ENCODE results near the gene MAD2L1. TPM values are rescaled to one million over a fixed set of nuclear protein-coding genes. Genes with fewer than 3 reads are reported as not detected.
"Not testable (repeated sequence)": the region's sequence is repeated elsewhere in the genome, so short reads cannot be mapped to it uniquely, and the experiment has no call there.

MAD2L1 gene
- total RNA-seq, 1 donor from 2014 or later = 0.90 TPM

DNA sequence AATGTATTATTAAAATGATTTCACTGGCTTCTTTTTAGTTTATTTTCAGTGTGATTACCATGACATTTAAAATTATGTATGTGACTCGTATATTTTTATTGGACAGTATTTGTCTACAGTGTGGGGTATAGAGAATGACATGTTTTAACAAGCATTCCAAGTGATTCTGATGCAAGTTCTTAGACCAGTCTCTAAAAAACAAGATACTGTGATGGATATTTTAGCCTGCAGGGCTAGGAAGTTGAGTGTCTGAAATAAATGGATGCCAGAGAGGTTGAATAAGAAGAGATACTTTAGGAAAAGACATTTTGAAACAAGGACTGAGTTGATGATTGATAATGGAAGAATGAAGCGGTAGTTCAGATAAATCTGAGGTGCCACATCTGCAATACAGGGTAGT lies 3.5 kb upstream of the MAD2L1 start:
- Histone ChIP-seq H3K27me3 (no peaks in the 10 kb centered on the region), H3K36me3 (no peaks in the 10 kb centered on the region), H3K4me3 (no peak overlapping the region), H3K9me3 (no peaks in the 10 kb centered on the region), H3K4me1 (peaks cover 15% of the 10 kb centered on the region), H3K27ac (no peak overlapping the region)
- TF ChIP-seq, protein P1, sequence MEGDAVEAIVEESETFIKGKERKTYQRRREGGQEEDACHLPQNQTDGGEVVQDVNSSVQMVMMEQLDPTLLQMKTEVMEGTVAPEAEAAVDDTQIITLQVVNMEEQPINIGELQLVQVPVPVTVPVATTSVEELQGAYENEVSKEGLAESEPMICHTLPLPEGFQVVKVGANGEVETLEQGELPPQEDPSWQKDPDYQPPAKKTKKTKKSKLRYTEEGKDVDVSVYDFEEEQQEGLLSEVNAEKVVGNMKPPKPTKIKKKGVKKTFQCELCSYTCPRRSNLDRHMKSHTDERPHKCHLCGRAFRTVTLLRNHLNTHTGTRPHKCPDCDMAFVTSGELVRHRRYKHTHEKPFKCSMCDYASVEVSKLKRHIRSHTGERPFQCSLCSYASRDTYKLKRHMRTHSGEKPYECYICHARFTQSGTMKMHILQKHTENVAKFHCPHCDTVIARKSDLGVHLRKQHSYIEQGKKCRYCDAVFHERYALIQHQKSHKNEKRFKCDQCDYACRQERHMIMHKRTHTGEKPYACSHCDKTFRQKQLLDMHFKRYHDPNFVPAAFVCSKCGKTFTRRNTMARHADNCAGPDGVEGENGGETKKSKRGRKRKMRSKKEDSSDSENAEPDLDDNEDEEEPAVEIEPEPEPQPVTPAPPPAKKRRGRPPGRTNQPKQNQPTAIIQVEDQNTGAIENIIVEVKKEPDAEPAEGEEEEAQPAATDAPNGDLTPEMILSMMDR (IDR thresholded peaks at IDR 0.05) = no peak
- intact Hi-C loops (cut with DNase I) = no loop called here
- ATAC-seq (no peak), DNase-seq (no peak)

- intact Hi-C loops (cut with DNase I) = no loop called here
- Histone ChIP-seq H3K36me3 (no peaks in the 10 kb centered on the region), H3K27ac (peak overlapping the region; percentile 96), H3K9me3 (no peaks in the 10 kb centered on the region), H3K27me3 (no peaks in the 10 kb centered on the region), H3K4me1 (peaks cover 15% of the 10 kb centered on the region), H3K4me3 (peak overlapping the region; percentile 66)
- TF ChIP-seq, protein P1 (IDR thresholded peaks at IDR 0.05) = no peak
- no peak for DNase-seq
- no peak for ATAC-seq
Measured at GRCh38 chr4:120065974-120066516, 603 bp downstream of the MAD2L1 start.

- H3K4me1 ChIP-seq = peaks cover 15% of the 10 kb centered on the region
- intact Hi-C loops (cut with DNase I) = no loop called here
- no peaks in the 10 kb centered on the region for H3K9me3 ChIP-seq
- TF ChIP-seq, protein P1 (IDR thresholded peaks at IDR 0.05) = no peak
- DNase-seq (no peak), ATAC-seq (no peak)
- no peaks in the 10 kb centered on the region for H3K27me3 ChIP-seq
- no peaks in the 10 kb centered on the region for H3K36me3 ChIP-seq
- no peak overlapping the region for H3K4me3 ChIP-seq
- H3K27ac ChIP-seq = no peak overlapping the region
Measured at GRCh38 chr4:120064887-120065286, 1.8 kb downstream of the MAD2L1 start.

GRCh38 chr4:120063711-120064110 lies 2.9 kb downstream of the MAD2L1 start:
- ATAC-seq; DNase-seq; H3K4me3 ChIP-seq; H3K27me3 ChIP-seq; intact Hi-C loops (cut with DNase I); H3K36me3 ChIP-seq; H3K27ac ChIP-seq; H3K9me3 ChIP-seq: not testable (repeated sequence)
- H3K4me1 ChIP-seq = peaks cover 15% of the 10 kb centered on the region

DNA sequence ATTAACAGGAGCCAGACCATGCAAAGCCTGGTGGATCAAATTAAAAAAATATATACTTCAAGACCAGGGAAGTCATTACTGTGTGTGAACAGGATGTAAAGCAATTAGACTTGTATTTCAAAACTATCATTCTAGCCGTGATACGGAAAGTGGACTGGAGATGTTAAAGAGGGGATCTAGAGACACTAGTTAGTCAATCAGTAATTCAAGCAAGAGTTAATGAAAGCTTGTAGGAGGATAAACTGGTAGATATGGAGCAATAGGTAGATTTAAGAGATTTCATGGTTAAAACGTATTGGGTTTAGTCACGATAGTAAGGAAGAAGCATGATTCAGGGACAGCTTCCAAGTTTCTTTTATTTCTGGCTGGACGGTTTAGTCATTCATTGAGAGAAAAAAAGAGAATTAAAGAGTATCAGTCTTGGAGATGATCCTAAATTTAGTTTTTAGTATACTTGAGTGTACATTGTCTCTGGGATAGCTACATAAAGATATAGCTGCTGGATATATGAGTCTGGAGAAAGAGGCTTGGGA lies 3.9 kb downstream of the MAD2L1 start:
- Histone ChIP-seq H3K4me1 (peaks cover 8% of the 10 kb centered on the region), H3K9me3 (no peaks in the 10 kb centered on the region), H3K27ac (no peak overlapping the region), H3K36me3 (no peaks in the 10 kb centered on the region), H3K4me3 (no peak overlapping the region), H3K27me3 (no peaks in the 10 kb centered on the region)
- no peak for ATAC-seq
- intact Hi-C loops (cut with DNase I) = no loop called here
- TF ChIP-seq, protein P1 (IDR thresholded peaks at IDR 0.05) = no peak
- no peak for DNase-seq

DNA sequence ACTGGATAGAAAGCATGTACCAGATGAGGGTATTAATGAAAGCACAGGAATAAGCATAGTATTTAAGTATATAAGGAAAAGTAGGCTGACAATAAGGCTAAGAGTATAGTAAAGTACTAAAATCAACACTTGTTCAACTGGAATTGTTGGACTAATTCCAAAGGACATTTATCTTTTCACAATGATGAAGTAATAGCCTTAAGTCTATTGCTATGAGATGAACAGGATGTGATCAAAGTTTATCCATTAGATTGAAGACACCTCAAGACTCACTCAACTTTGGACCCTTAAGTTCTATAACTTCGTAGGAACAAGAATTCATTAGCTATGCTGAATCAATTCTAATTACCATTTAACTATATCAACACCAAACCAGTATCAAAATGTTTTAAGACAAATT lies 7.6 kb downstream of the MAD2L1 start:
- no peak for DNase-seq
- no peaks in the 10 kb centered on the region for H3K4me1 ChIP-seq
- H3K4me3 ChIP-seq = no peak overlapping the region
- intact Hi-C loops (cut with DNase I) = no loop called here
- no peaks in the 10 kb centered on the region for H3K27me3 ChIP-seq
- ATAC-seq = no peak
- no peak overlapping the region for H3K27ac ChIP-seq
- H3K36me3 ChIP-seq = no peaks in the 10 kb centered on the region
- TF ChIP-seq, protein P1 (IDR thresholded peaks at IDR 0.05) = no peak
- H3K9me3 ChIP-seq = no peaks in the 10 kb centered on the region
